ENCODE data around the gene MED27.

The MED27 gene

GRCh38 chr9:131847665-131848354, 231.9 kb downstream of the MED27 start:
- DNase-seq = no peak

- no peak for DNase-seq
Measured at GRCh38 chr9:131845305-131846298, 234.1 kb downstream of the MED27 start.

GRCh38 chr9:131844745-131845118, 234.9 kb downstream of the MED27 start:
- no peak for DNase-seq

- no peak for DNase-seq
Measured at GRCh38 chr9:131843989-131844744, 235.5 kb downstream of the MED27 start.

GRCh38 chr9:131841765-131842318, 237.8 kb downstream of the MED27 start:
- no peak for DNase-seq

- no peak for DNase-seq
Measured at GRCh38 chr9:131840751-131841702, 238.6 kb downstream of the MED27 start.

- no peak for DNase-seq
Measured at GRCh38 chr9:131840220-131840619, 239.4 kb downstream of the MED27 start.

- DNase-seq = peak; percentile 19
Measured at GRCh38 chr9:131839281-131840084, 240.2 kb downstream of the MED27 start.

- no peak for DNase-seq
Measured at GRCh38 chr9:131838530-131839280, 241.0 kb downstream of the MED27 start.

- no peak for DNase-seq
Measured at GRCh38 chr9:131837836-131838235, 241.8 kb downstream of the MED27 start.

GRCh38 chr9:131837316-131837715, 242.4 kb downstream of the MED27 start:
- no peak for DNase-seq

GRCh38 chr9:131836607-131837315, 242.9 kb downstream of the MED27 start:
- no peak for DNase-seq

- DNase-seq = no peak
Measured at GRCh38 chr9:131836021-131836420, 243.6 kb downstream of the MED27 start.

GRCh38 chr9:131835151-131835910, 244.3 kb downstream of the MED27 start:
- DNase-seq = no peak

- no peak for DNase-seq
Measured at GRCh38 chr9:131834721-131835120, 244.9 kb downstream of the MED27 start.

GRCh38 chr9:131833906-131834305, 245.8 kb downstream of the MED27 start:
- no peak for DNase-seq

- no peak for DNase-seq
Measured at GRCh38 chr9:131833083-131833482, 246.6 kb downstream of the MED27 start.

GRCh38 chr9:131831380-131832165, 248.1 kb downstream of the MED27 start:
- DNase-seq = no peak
